ENCODE measurements around the gene ZNF396.

Gene ZNF396

GRCh38 chr18:35335866-35336265, 41.3 kb downstream of the ZNF396 start:
- no peak for DNase-seq (ENCODE audit: low spot score)

GRCh38 chr18:35334821-35335220, 42.3 kb downstream of the ZNF396 start:
- DNase-seq (ENCODE audit: low spot score) = no peak

GRCh38 chr18:35334212-35334611, 42.9 kb downstream of the ZNF396 start:
- DNase-seq (ENCODE audit: low spot score) = no peak

GRCh38 chr18:35331367-35332087, 45.6 kb downstream of the ZNF396 start:
- no peak for DNase-seq (ENCODE audit: low spot score)

GRCh38 chr18:35328868-35329267, 48.3 kb downstream of the ZNF396 start:
- DNase-seq (ENCODE audit: low spot score) = no peak

GRCh38 chr18:35326695-35327387, 50.3 kb downstream of the ZNF396 start:
- DNase-seq (ENCODE audit: low spot score) = no peak

- DNase-seq (ENCODE audit: low spot score) = no peak
Observed at GRCh38 chr18:35324926-35325655, 52.0 kb downstream of the ZNF396 start.

GRCh38 chr18:35322486-35323458, 54.4 kb downstream of the ZNF396 start:
- DNase-seq (ENCODE audit: low spot score) = no peak
